HepG2 (cell line): ENCODE results near the gene ZAR1L. TPM values are rescaled to one million over a fixed set of nuclear protein-coding genes. Genes with fewer than 3 reads are reported as not detected.

Experiments used
- ARID3A ChIP-seq: IDR thresholded peaks from 2 replicates; pipeline ENCODE4 v1.6.1; 2012; ENCODE audit warnings: low read depth, low read length, improper control_type of control experiment
- ATAD3A ChIP-seq: sonication (generic); formaldehyde crosslinking; IDR thresholded peaks from 2 replicates; pipeline ENCODE4 v1.4.0; 2020; ENCODE audit warnings: missing genetic modification reagents
- ATF6 ChIP-seq: sonication (generic); formaldehyde crosslinking; conservative IDR thresholded peaks from 2 replicates; pipeline ENCODE4 v1.4.0; 2020; ENCODE audit warnings: missing genetic modification reagents
- CENPT ChIP-seq: sonication (generic); formaldehyde crosslinking; IDR thresholded peaks from 2 replicates; pipeline ENCODE4 v1.8.0; 2022; ENCODE audit warnings: low read depth, mild to moderate bottlenecking, moderate library complexity, missing genetic modification reagents
- GATAD2A ChIP-seq: IDR thresholded peaks from 2 replicates; pipeline ENCODE4 v1.6.1; 2016
- HOXA9 ChIP-seq: sonication (generic); formaldehyde crosslinking; IDR thresholded peaks from 2 replicates; pipeline ENCODE4 v1.8.1; 2022; ENCODE audit warnings: missing genetic modification reagents, mild to moderate bottlenecking, moderate library complexity, borderline replicate concordance
- KLF13 ChIP-seq: sonication (generic); formaldehyde crosslinking; IDR thresholded peaks from 2 replicates; pipeline ENCODE4 v1.4.0; 2020; ENCODE audit warnings: mild to moderate bottlenecking, missing genetic modification reagents
- NFE2L2 ChIP-seq: fragments of 150-350 bp; IDR thresholded peaks from 2 replicates; pipeline ENCODE4 v1.6.1; 2014; ENCODE audit warnings: low read length
- NFIC ChIP-seq: IDR thresholded peaks from 2 replicates; pipeline ENCODE4 v1.6.1; 2012; ENCODE audit warnings: mild to moderate bottlenecking, low read length, inconsistent platforms
- NFYC ChIP-seq: IDR thresholded peaks from 2 replicates; pipeline ENCODE4 v1.6.1; 2016; ENCODE audit warnings: missing genetic modification reagents, missing compliant biosample characterization
- PLRG1 ChIP-seq: fragments of 450-650 bp; conservative IDR thresholded peaks from 2 replicates; pipeline ENCODE4 v1.6.1; 2016
- TEAD2 ChIP-seq: sonication (generic); formaldehyde crosslinking; IDR thresholded peaks from 2 replicates; pipeline ENCODE4 v1.9.0; 2021; ENCODE audit warnings: missing genetic modification reagents
- THAP11 ChIP-seq: IDR thresholded peaks from 2 replicates; pipeline ENCODE4 v1.6.1; 2016; ENCODE audit warnings: missing biosample characterization, missing genetic modification reagents
- XBP1 ChIP-seq: sonication (generic); formaldehyde crosslinking; IDR thresholded peaks from 2 replicates; pipeline ENCODE4 v1.5.0; 2020; ENCODE audit warnings: missing genetic modification reagents
- ZEB1 ChIP-seq: IDR thresholded peaks from 2 replicates; pipeline ENCODE4 v1.6.1; 2012; ENCODE audit warnings: mild to moderate bottlenecking, low read depth, inconsistent platforms; ENCODE audit not compliant: insufficient replicate concordance
- ZFP36L2 ChIP-seq: sonication (generic); formaldehyde crosslinking; IDR thresholded peaks from 2 replicates; pipeline ENCODE4 v1.4.0; 2020; ENCODE audit warnings: missing genetic modification reagents
- ZFP37 ChIP-seq: sonication (generic); formaldehyde crosslinking; IDR thresholded peaks from 2 replicates; pipeline ENCODE4 v1.4.0; 2020; ENCODE audit warnings: missing genetic modification reagents, borderline replicate concordance
- ZFP90 ChIP-seq: sonication (generic); formaldehyde crosslinking; IDR thresholded peaks from 2 replicates; pipeline ENCODE4 v1.8.0; 2022; ENCODE audit warnings: missing genetic modification reagents, mild to moderate bottlenecking, inconsistent platforms, borderline replicate concordance
- ZNF17 ChIP-seq: sonication (generic); formaldehyde crosslinking; IDR thresholded peaks from 2 replicates; pipeline ENCODE4 v1.5.0; 2020; ENCODE audit warnings: mild to moderate bottlenecking, missing genetic modification reagents
- ZNF274 ChIP-seq: sonication (generic); formaldehyde crosslinking; IDR thresholded peaks from 2 replicates; pipeline ENCODE4 v1.5.1; 2020; ENCODE audit warnings: mild to moderate bottlenecking, missing genetic modification reagents
- ZNF460 ChIP-seq: sonication (generic); formaldehyde crosslinking; IDR thresholded peaks from 2 replicates; pipeline ENCODE4 v1.5.1; 2020; ENCODE audit warnings: missing genetic modification reagents, mild to moderate bottlenecking, borderline replicate concordance
- ZNF652 ChIP-seq: IDR thresholded peaks from 2 replicates; pipeline ENCODE4 v1.6.1; 2016; ENCODE audit warnings: low read depth, borderline replicate concordance
- ZNF7 ChIP-seq: IDR thresholded peaks from 2 replicates; pipeline ENCODE4 v1.6.1; 2016; ENCODE audit warnings: missing biosample characterization, missing genetic modification reagents
- ZNF747 ChIP-seq: sonication (generic); formaldehyde crosslinking; IDR thresholded peaks from 2 replicates; pipeline ENCODE4 v1.8.1; 2023; ENCODE audit warnings: missing genetic modification reagents, mild to moderate bottlenecking, borderline replicate concordance
- polyA plus RNA-seq, 8 experiments: library from polyadenylated mRNA; depleted of rRNA in 3 of 8; stranded (reverse) in 7 of 8; unstranded in 1 of 8; fragments of >200 nt; fragmentation: Illumina TruSeq in 4 of 8; extraction: Trizol in 4 of 8; gene quantifications; 2 replicates each; pipeline versions ENCODE4 v1.2.1 to v1.2.3, GENCODE V29; 2011 to 2016; ENCODE audit warnings: low read depth in 4 of 8, missing spikeins in 1 of 8, mixed read lengths in 1 of 8; ENCODE audit not compliant: insufficient read depth in 1 of 8
- total RNA-seq, 5 experiments: library from RNA; depleted of rRNA; stranded (reverse); fragments of >200 nt; fragmentation: Illumina TruSeq; extraction: Trizol; gene quantifications; 2 replicates each; pipeline ENCODE4 v1.2.3, GENCODE V29; 2016; ENCODE audit warnings: low read depth in 1 of 5
- TF ChIP-seq, protein P1 (sequence below): sonication (generic); formaldehyde crosslinking; IDR thresholded peaks from 2 replicates; pipeline ENCODE4 v1.4.0; 2020; ENCODE audit warnings: missing genetic modification reagents
- TF ChIP-seq, protein P2 (sequence below): sonication (generic); formaldehyde crosslinking; IDR thresholded peaks from 2 replicates; pipeline ENCODE4 v1.4.0; 2020; ENCODE audit warnings: missing genetic modification reagents

ZAR1L gene
- total and polyA plus RNA-seq, 2 of the 13 experiments (the other 11 are each of a cell fraction or from before 2014, with no cell fraction given), result 0.09 TPM; not detected in 1

DNA sequence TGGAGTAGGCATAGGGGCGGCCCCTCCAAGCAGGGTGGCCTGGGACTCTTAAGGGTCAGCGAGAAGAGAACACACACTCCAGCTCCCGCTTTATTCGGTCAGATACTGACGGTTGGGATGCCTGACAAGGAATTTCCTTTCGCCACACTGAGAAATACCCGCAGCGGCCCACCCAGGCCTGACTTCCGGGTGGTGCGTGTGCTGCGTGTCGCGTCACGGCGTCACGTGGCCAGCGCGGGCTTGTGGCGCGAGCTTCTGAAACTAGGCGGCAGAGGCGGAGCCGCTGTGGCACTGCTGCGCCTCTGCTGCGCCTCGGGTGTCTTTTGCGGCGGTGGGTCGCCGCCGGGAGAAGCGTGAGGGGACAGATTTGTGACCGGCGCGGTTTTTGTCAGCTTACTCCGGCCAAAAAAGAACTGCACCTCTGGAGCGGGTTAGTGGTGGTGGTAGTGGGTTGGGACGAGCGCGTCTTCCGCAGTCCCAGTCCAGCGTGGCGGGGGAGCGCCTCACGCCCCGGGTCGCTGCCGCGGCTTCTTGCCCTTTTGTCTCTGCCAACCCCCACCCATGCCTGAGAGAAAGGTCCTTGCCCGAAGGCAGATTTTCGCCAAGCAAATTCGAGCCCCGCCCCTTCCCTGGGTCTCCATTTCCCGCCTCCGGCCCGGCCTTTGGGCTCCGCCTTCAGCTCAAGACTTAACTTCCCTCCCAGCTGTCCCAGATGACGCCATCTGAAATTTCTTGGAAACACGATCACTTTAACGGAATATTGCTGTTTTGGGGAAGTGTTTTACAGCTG lies at the start of gene ZAR1L, which contains the start of gene BRCA2 (continued):
- TF ChIP-seq ATF6 (CRISPR knock-in tag) (no peak), ZNF274 (CRISPR knock-in tag) (no peak; the same call in 1 of the 2 replicates), ZNF17 (no peak), GATAD2A (peak; percentile 32; the same call in 1 of the 2 replicates), ATAD3A (CRISPR knock-in tag) (no peak), ZNF7 (CRISPR knock-in tag) (no peak), PLRG1 (no peak), NFE2L2 (no peak), ZNF747 (CRISPR knock-in tag) (no peak; the same call in none of the 2 replicates), NFYC (CRISPR knock-in tag) (no peak), ZFP37 (CRISPR knock-in tag) (peak; percentile 31; the same call in 1 of the 2 replicates), HOXA9 (CRISPR knock-in tag) (0 out of 2 replicates have a peak, but pooled peaks have one; percentile 68), THAP11 (peak; percentile 82), TEAD2 (no peak), ZFP90 (CRISPR knock-in tag) (no peak), ZFP36L2 (no peak), XBP1 (CRISPR knock-in tag) (no peak), NFIC (no peak), KLF13 (CRISPR knock-in tag) (no peak), ZNF652 (CRISPR knock-in tag) (no peak), CENPT (CRISPR knock-in tag) (no peak), ZEB1 (no peak), ARID3A (no peak), ZNF460 (CRISPR knock-in tag) (no peak)
- TF ChIP-seq, protein P1, sequence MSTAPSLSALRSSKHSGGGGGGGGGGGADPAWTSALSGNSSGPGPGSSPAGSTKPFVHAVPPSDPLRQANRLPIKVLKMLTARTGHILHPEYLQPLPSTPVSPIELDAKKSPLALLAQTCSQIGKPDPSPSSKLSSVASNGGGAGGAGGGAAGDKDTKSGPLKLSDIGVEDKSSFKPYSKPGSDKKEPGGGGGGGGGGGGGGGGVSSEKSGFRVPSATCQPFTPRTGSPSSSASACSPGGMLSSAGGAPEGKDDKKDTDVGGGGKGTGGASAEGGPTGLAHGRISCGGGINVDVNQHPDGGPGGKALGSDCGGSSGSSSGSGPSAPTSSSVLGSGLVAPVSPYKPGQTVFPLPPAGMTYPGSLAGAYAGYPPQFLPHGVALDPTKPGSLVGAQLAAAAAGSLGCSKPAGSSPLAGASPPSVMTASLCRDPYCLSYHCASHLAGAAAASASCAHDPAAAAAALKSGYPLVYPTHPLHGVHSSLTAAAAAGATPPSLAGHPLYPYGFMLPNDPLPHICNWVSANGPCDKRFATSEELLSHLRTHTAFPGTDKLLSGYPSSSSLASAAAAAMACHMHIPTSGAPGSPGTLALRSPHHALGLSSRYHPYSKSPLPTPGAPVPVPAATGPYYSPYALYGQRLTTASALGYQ, result no peak; the same call in 1 of the 2 replicates
- TF ChIP-seq, protein P2, sequence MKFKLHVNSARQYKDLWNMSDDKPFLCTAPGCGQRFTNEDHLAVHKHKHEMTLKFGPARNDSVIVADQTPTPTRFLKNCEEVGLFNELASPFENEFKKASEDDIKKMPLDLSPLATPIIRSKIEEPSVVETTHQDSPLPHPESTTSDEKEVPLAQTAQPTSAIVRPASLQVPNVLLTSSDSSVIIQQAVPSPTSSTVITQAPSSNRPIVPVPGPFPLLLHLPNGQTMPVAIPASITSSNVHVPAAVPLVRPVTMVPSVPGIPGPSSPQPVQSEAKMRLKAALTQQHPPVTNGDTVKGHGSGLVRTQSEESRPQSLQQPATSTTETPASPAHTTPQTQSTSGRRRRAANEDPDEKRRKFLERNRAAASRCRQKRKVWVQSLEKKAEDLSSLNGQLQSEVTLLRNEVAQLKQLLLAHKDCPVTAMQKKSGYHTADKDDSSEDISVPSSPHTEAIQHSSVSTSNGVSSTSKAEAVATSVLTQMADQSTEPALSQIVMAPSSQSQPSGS (CRISPR knock-in tag), result peak; percentile 67
